AG04449 (cell line): Measurements from ENCODE around the gene NMRAL1.

Experiments used
- CTCF ChIA-PET: fragments of 350-600 bp; formaldehyde crosslinking; extraction: SDS; loops from one replicate; lab custom pipeline; 2021; ENCODE audit warnings: antibody characterized with exemption; lab: Yijun Ruan, JAX
- POLR2A ChIA-PET: fragments of 400-600, 350-600 bp; formaldehyde crosslinking; extraction: SDS; loops from one replicate; lab custom pipeline; 2020; ENCODE audit warnings: antibody characterized with exemption, inconsistent platforms; lab: Yijun Ruan, JAX
- DNase-seq: peaks from one replicate; pipeline ENCODE4 v3.0.0-alpha.2; 2010; ENCODE audit warnings: low read depth, low spot score
- H3K4me3 ChIP-seq: 2 replicates; pipeline ENCODE4 v1.5.1; 2011; ENCODE audit warnings: low read depth, mild to moderate bottlenecking, control low read depth, low read length
- CTCF ChIP-seq: IDR thresholded peaks from one replicate; pipeline ENCODE4 v1.5.1; 2011; ENCODE audit warnings: mild to moderate bottlenecking, moderate library complexity, low read length, control low read depth, inconsistent platforms; ENCODE audit not compliant: insufficient read depth; ENCODE audit errors: missing control alignments

The NMRAL1 gene

DNA sequence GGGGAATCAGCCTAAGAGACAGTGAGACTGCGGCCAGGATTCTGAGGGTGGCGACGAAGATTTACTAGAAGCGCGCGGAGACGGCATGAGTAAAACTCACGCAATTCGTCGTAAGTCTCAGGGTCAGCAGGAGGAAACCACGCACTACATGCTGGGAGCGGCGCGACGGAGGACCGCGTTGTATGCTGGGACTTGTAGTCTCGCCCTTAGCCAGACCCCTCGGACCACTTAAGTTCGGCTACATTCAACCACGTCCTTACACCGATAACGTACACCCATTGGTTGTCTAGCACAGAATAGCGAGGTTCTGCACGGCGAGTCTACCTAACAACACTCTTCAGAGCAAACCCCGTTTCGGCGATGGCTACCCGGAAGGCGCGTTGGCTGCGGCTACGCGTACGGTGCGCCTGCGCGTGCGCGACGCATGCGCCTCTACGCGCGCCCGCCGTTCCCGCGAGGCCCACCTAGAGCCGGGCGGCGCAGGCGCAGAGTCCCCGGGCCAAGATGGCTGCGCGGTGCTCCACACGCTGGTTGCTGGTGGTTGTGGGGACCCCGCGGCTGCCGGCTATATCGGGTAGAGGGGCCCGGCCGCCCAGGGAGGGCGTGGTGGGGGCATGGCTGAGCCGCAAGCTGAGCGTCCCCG is 48.9 kb downstream of the NMRAL1 start, which contains the start of gene DNAJA3:
Gene DNAJA3 (plus strand): TSS at position 491 of the 643 bp plus-strand sequence. CDS start 14 bp downstream, at position 505.
- no peak for TF ChIP-seq CTCF
- DNase-seq = peak; percentile 74
- ChIA-PET POLR2A (no interaction called here), CTCF (interaction anchor here (0.6 to 1.4 kb wide), 2 partner anchors 23 to 161 kb away, joined by 3 read pairs; no protein-coding TSS in a partner anchor)
- H3K4me3 ChIP-seq = peak within 1 kb of the TSS; percentile 72

GRCh38 chr16:4420505-4421105 is 53.8 kb downstream of the NMRAL1 start:
- ChIA-PET CTCF (interaction anchor here (0.6 to 12.3 kb wide), 2 partner anchors 18 to 923 kb away, joined by 3 to 218 read pairs; no protein-coding TSS in a partner anchor), POLR2A (no interaction called here)
- DNase-seq = no peak
- no peak overlapping the region for H3K4me3 ChIP-seq
- no peak for TF ChIP-seq CTCF

- CTCF ChIA-PET = interaction anchor here (0.7 to 12.3 kb wide), 5 partner anchors 11 to 87 kb away, joined by 3 to 218 read pairs (median 3); partner anchors contain the start of gene PAM16
- POLR2A ChIA-PET = no interaction called here
- no peak overlapping the region for H3K4me3 ChIP-seq
- DNase-seq = no peak
- no peak for TF ChIP-seq CTCF
These were observed 54.9 kb downstream of the NMRAL1 start for GRCh38 chr16:4419402-4419959.

DNA sequence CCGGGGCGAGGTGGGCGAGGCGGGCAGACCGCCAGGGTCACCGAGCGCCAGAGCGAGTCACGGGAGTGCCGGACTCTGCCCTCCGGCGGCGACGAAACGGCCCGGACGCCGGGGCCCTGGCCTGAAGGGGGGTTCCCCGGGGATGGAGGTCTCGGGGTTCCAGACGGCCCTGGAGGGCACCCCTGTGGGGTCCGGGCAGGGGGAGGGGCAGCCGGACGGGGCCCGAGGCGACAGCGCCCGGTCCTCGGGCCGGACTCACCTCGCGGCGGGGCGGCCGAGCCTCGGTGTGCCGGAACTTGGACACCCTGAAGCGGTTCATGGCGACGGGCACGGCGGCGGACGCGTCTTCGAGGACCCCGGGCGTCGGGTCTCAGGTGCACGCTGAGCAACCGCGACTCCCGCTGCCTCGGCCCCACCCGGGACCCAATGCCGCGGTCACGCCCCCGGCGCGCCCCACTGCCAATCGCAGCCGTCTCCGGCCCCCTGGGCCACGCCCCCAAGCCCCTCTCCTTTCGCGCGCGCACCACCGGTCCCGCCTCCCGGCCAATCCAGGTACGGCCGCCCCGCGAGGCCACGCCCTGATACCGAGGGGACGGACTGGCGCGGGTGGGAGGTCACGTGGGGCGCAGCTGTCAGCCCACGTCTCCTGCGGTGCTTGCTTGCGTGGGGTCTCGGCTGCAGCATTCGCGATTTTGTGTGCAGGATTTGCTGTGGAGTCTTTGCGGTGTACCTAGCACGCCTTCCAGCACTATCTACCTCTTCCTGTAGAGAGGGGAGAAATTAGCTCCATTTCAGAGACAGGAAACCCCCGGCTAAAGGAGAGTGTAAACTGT is 58.0 kb downstream of the NMRAL1 start, which contains the start of gene CORO7:
Gene CORO7 (minus strand): TSS at position 397 of the 833 bp plus-strand sequence. CDS start 78 bp downstream, at position 319.
- CTCF ChIA-PET = interaction anchor here (1.1 to 12.3 kb wide), 4 partner anchors 14 to 58 kb away, joined by 3 to 218 read pairs (median 8); no protein-coding TSS in a partner anchor
- peak within 1 kb of the TSS; percentile 78 for H3K4me3 ChIP-seq
- TF ChIP-seq CTCF = no peak
- DNase-seq = no peak
- POLR2A ChIA-PET = interaction anchor here (1.0 to 1.8 kb wide), 2 partner anchors 42 to 65 kb away, joined by 3 to 5 read pairs; no protein-coding TSS in a partner anchor

- no peak for DNase-seq
- peak overlapping the region; percentile 78 for H3K4me3 ChIP-seq
- ChIA-PET POLR2A (interaction anchor here (1.0 to 1.8 kb wide), 2 partner anchors 41 to 64 kb away, joined by 3 to 5 read pairs; no protein-coding TSS in a partner anchor), CTCF (interaction anchor here (1.2 to 12.3 kb wide), 5 partner anchors 13 to 161 kb away, joined by 3 to 218 read pairs (median 4); no protein-coding TSS in a partner anchor)
- TF ChIP-seq CTCF = no peak
These were observed 58.8 kb downstream of the NMRAL1 start for GRCh38 chr16:4415538-4416199.
